ENCODE data around the gene GSG1L.

Gene GSG1L

GRCh38 chr16:28090646-28091377, 27.3 kb upstream of the GSG1L start:
- DNase-seq = no peak

- DNase-seq = no peak
Measured at GRCh38 chr16:28089992-28090365, 26.5 kb upstream of the GSG1L start.

- DNase-seq = no peak
Measured at GRCh38 chr16:28089205-28089991, 25.9 kb upstream of the GSG1L start.

- DNase-seq = no peak
Measured at GRCh38 chr16:28087675-28088300, 24.3 kb upstream of the GSG1L start.

- no peak for DNase-seq
Measured at GRCh38 chr16:28087140-28087660, 23.7 kb upstream of the GSG1L start.

- DNase-seq = no peak
Measured at GRCh38 chr16:28086186-28087139, 22.9 kb upstream of the GSG1L start.

- no peak for DNase-seq
Measured at GRCh38 chr16:28085389-28086171, 22.1 kb upstream of the GSG1L start.

- no peak for DNase-seq
Measured at GRCh38 chr16:28084209-28084608, 20.7 kb upstream of the GSG1L start.

GRCh38 chr16:28082624-28083023, 19.1 kb upstream of the GSG1L start:
- DNase-seq = no peak

GRCh38 chr16:28081391-28081968, 18.0 kb upstream of the GSG1L start:
- DNase-seq = no peak

- DNase-seq = no peak
Measured at GRCh38 chr16:28078261-28078660, 14.7 kb upstream of the GSG1L start.

- DNase-seq = no peak
Measured at GRCh38 chr16:28073836-28074235, 10.3 kb upstream of the GSG1L start.

- DNase-seq = no peak
Measured at GRCh38 chr16:28072087-28072486, 8.6 kb upstream of the GSG1L start.

GRCh38 chr16:28069971-28070794, 6.7 kb upstream of the GSG1L start:
- DNase-seq = no peak

GRCh38 chr16:28068976-28069375, 5.5 kb upstream of the GSG1L start:
- no peak for DNase-seq

- DNase-seq = no peak
Measured at GRCh38 chr16:28067604-28068379, 4.3 kb upstream of the GSG1L start.

- no peak for DNase-seq
Measured at GRCh38 chr16:28064706-28065249, 1.3 kb upstream of the GSG1L start.

GRCh38 chr16:28064150-28064549, 636 bp upstream of the GSG1L start:
- DNase-seq = no peak

- no peak for DNase-seq
Measured at GRCh38 chr16:28062847-28063521, 530 bp downstream of the GSG1L start.
